ENCODE measurements around the gene SRPK3. TPM values are rescaled to one million over a fixed set of nuclear protein-coding genes. Genes with fewer than 3 reads are reported as not detected.

SRPK3 gene
- total and polyA plus RNA-seq, 11 donors, result 8.8 to 49.7 (median 38.9) TPM

DNA sequence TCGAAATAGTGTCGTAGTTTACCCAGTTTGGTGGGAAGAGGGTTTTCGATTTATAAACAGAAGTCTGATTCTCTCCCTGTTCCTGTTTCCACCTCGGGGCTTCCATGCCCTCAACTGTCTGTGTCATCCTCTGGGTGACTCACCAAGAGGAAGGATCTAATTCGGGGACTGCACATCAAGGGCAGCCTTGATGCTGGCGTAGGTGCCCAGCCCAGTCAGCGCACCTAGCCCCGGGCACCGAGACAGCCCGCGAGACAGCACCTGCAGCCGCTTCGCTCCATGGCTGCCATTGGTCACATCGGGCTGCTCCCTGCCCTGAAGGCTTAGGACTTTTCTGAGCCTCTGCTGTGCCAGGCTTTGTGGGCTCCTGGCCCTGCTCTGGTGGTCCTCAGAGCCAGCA lies 48.4 kb upstream of the SRPK3 start:
- 91 to 97% (median 93%) methylated on average over 12 to 14 of the region's 14 CpGs for WGBS, 4 donors
- H3K36me3 ChIP-seq, result peaks cover 0 to 20% (median 12%) of the 10 kb centered on the region in 9 donors
- TF ChIP-seq, protein P1, sequence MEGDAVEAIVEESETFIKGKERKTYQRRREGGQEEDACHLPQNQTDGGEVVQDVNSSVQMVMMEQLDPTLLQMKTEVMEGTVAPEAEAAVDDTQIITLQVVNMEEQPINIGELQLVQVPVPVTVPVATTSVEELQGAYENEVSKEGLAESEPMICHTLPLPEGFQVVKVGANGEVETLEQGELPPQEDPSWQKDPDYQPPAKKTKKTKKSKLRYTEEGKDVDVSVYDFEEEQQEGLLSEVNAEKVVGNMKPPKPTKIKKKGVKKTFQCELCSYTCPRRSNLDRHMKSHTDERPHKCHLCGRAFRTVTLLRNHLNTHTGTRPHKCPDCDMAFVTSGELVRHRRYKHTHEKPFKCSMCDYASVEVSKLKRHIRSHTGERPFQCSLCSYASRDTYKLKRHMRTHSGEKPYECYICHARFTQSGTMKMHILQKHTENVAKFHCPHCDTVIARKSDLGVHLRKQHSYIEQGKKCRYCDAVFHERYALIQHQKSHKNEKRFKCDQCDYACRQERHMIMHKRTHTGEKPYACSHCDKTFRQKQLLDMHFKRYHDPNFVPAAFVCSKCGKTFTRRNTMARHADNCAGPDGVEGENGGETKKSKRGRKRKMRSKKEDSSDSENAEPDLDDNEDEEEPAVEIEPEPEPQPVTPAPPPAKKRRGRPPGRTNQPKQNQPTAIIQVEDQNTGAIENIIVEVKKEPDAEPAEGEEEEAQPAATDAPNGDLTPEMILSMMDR (IDR thresholded peaks at IDR 0.05), result no peak
- no peak for TF ChIP-seq POLR2A (IDR thresholded peaks at IDR 0.05)
- peaks cover 0 to 16% (median 8%) of the 10 kb centered on the region in 12 donors for H3K4me1 ChIP-seq
- H3K4me3 ChIP-seq, result no peak overlapping the region
- peak overlapping the region in 1 of 12 donors; percentile 74 for H3K27ac ChIP-seq
- intact Hi-C loops (cut with DNase I), result no loop called here
- no peak for ATAC-seq
- no peaks in the 10 kb centered on the region for H3K27me3 ChIP-seq
- DNase-seq, result no peak
- peaks cover 0 to 14% (median 0%) of the 10 kb centered on the region in 12 donors for H3K9me3 ChIP-seq

DNA sequence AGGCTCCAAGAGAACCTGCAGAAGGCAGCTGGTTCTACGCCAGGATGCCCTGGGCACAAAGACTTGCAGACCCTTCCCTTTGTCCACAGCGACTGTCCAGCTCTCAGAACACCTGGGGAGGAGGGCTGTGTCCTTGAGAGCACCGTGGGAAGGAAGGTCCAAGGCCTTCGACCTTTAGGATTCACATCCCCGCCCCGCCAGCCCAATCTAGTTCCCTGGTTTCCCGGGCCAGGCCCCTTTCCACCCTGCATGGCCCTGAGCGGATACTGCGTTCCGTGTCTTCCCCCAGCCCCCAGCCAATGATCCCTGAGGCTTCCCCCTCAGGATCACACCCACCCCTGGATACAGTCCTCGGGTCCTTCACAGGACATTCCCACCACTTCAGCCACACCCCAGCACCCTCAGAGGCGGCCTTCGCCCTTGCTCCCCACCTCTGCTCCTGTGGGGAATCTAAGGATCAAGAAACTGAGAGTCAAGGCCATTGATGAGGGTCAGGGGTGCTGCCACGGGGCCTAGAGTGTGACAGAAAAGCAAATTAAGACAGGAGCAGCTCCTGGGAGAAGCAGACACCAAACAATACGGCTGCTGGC lies 47.1 kb upstream of the SRPK3 start:
- Histone ChIP-seq H3K9me3 (peaks cover 0 to 14% (median 0%) of the 10 kb centered on the region in 12 donors), H3K4me3 (no peak overlapping the region), H3K27me3 (peaks cover 0 to under 1% (median 0%) of the 10 kb centered on the region in 9 donors), H3K27ac (no peak overlapping the region), H3K4me1 (peaks cover 0 to 3% (median 0%) of the 10 kb centered on the region in 12 donors), H3K36me3 (peaks cover 0 to 20% (median 12%) of the 10 kb centered on the region in 9 donors)
- no peak for DNase-seq
- no peak for ATAC-seq
- TF ChIP-seq POLR2A (IDR thresholded peaks at IDR 0.05), result no peak
- TF ChIP-seq, protein P1 (IDR thresholded peaks at IDR 0.05), result no peak
- 81 to 92% (median 87%) methylated on average over 14 to 15 of the region's 15 CpGs for WGBS, 4 donors
- intact Hi-C loops (cut with DNase I), result no loop called here

DNA sequence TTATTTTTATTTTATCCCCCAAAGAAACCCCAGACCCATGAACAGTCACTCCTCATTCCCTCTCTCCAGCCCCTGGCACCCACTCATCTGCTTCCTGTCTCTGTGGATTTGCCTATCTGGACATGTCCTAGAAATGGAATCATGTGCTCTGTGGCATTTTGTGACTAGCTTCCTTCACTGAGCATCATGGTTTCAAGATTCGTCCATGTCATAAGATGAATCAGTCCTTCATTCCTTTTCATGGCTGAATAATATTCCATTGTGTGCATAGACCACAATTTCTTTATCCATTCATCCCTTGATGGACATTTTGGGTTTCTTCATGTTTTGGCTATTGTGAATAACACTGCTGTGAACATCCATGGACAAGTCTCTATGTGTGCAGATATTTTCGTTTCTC lies 46.0 kb upstream of the SRPK3 start:
- H3K4me3 ChIP-seq, result no peak overlapping the region
- ATAC-seq, result no peak

GRCh38 chrX:153735274-153735673 lies 45.6 kb upstream of the SRPK3 start:
- WGBS, 4 donors, result 82 to 88% (median 85%) methylated on average over 9 of the region's 9 CpGs
- DNase-seq, result no peak
- intact Hi-C loops (cut with DNase I), result no loop called here
- no peak for ATAC-seq
- peaks cover 0 to 3% (median 0%) of the 10 kb centered on the region in 9 donors for H3K27me3 ChIP-seq
- no peaks in the 10 kb centered on the region for H3K4me1 ChIP-seq
- TF ChIP-seq, protein P1 (IDR thresholded peaks at IDR 0.05), result no peak
- no peak for TF ChIP-seq POLR2A (IDR thresholded peaks at IDR 0.05)
- H3K9me3 ChIP-seq, result peaks cover 0 to 12% (median 0%) of the 10 kb centered on the region in 12 donors
- H3K27ac ChIP-seq, result no peak overlapping the region
- H3K36me3 ChIP-seq, result peaks cover 0 to 18% (median 5%) of the 10 kb centered on the region in 9 donors
- H3K4me3 ChIP-seq, result no peak overlapping the region

More for the DNA sequence above, 46.0 kb upstream of the SRPK3 start:
- no peak overlapping the region for H3K27ac ChIP-seq
- peaks cover 0 to 16% (median 6%) of the 10 kb centered on the region in 9 donors for H3K36me3 ChIP-seq
- TF ChIP-seq POLR2A (IDR thresholded peaks at IDR 0.05), result no peak
- TF ChIP-seq, protein P1 (IDR thresholded peaks at IDR 0.05), result no peak
- intact Hi-C loops (cut with DNase I), result no loop called here
- WGBS, 4 donors, result 75 to 94% (median 89%) methylated on average over 2 of the region's 2 CpGs
- H3K4me1 ChIP-seq, result no peaks in the 10 kb centered on the region
- H3K27me3 ChIP-seq, result peaks cover 0 to 3% (median 0%) of the 10 kb centered on the region in 9 donors
- DNase-seq, result no peak
- peaks cover 0 to 14% (median 0%) of the 10 kb centered on the region in 12 donors for H3K9me3 ChIP-seq
